HG03520 (cell line): ENCODE measurements around the gene ATP8B3.

Experiments used
- ATAC-seq: cut with Tn5 transposase; IDR thresholded peaks from one replicate; pipeline ENCODE4 v1.9.1; 2021; ENCODE audit warnings: mild to moderate bottlenecking, moderate library complexity; ENCODE audit not compliant: unreplicated experiment

Gene ATP8B3

DNA sequence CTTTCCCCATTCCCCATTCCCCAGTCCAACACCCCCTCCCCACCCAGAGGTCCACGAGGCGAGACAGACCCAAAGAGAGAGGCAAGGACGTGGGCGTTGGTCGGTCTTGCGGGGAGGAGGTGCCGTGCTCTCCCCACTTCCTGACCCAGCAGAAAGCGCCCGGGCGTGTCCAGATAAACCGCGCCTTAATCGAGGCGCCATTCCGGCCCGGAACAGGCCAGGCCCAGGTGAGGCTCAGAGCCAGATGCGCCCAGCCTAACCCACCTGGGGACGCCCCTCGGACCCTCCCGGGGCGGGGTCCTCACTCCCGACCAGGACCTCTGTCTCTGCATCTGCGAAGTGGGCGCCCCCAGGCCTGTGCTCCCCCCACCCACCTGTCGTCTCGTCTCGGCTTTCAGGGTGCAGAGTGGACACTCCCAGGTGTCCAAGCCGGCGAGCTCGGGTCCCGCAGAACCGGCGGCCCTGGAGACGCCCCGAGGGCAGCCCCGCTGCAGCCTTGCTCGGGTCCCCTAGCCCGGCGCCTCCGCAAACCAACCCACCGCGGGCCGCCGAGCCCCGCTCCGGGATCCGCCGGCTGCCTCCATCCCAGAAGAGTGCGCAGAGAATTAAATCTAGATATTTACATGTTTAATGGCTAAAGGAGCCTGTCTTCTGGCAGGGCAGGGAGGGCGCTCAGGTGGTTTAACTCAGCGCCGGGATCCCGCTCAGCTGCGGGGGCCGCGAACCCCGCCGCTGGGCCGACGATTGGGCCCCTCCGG is 63.8 kb downstream of the ATP8B3 start:
- no peak for ATAC-seq

DNA sequence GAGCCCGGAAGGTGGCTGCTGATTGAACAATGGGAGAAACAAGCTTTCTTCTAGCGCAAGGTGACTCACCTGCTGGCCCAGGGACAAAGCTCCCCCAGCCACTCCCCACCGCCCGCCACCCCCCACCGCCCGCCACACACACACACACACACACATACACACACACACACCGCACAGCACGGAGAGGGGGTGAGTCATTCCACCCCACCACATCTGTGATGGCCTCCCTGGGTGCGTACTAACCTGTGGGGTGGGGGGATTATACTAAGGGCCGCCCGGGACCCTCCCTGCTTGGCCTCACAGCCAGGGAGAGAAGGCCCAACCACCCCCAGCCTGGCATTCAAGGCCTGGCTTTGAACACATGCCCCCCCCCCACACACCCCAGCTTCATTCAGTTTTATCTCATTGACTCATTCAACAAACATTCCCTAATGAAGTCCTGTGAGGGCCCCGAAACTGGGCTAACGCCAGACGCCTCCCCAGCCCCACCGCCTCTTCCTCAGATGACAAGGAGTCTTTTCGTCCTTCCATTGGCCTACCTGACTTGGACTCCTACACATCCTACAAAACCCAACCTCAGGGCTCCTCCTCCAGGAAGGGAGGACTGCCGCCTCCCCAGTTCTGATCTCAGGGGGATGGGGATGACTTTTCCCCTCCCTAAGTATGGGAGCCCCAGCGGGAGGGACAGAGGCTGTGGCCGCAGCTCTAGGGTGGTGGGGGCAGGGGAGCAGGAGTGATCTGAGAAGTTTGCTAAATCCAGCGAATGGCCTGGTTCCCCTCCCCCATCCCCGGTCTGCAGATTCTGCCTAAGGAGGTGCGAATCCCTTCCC is 64.6 kb downstream of the ATP8B3 start:
- no peak for ATAC-seq

DNA sequence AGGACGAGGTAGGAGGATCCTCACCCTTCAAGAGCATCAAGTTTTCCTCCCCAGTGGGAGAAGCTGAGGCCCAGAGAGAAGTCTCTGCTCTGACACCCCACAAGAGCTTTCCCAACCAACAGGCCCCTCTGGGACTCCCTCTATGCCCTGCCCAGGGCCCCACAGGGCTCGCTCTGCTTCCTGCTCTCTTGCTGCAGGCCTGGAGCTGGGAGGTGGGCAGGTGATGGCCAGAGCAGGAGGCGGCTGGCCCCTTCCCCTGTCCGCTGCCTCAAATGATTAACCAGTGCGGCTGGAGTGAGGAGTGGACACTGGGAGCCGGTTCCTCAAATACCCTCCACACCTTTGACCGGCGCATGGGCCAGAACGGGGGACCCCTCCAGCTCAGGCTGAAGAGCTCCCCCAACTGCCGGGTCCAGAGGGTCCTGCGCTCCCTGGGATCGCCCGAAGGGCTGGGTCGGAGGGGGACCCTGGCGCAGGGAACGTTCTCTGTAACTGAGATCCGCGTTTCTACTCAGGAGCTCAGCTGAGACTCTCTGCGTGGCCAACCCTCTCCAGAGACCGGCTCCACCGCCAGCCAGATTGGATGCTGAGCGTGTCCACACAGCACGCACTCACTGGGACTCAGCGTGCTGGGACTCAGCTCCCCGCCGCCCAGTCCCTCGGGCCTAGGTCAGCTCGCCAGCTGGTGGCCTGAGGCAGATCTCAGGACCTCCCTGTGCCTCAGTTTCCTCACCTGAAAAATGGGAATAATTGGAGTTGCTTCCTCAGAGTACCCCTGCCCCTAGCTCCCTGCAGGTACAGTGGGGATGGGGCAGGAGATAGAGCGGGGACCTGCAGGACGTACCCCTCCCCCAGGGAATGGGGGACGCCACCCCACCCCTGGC is 65.4 kb downstream of the ATP8B3 start:
- no peak for ATAC-seq

DNA sequence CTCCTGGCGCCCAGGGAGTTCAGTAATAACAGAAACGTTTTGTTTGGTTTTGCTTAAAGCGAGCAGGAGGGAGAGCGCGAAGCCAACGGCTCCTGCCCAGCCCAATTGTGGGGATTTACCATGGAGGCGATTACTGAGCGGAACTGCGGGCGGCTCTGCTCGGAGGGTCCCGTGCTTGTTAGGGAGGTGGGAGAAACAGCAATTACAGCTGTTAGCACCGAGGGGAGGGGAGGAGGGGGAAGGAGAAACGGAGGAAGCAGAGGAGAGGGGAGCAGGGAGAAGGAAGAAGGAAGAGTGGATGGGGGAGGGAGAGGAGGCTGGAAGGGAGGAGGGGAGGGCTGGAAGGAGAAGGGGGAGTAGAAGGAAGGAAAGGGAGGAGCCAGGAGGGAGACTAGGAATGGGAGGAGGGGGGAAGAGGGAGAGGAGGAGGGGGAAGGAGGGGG is 66.5 kb downstream of the ATP8B3 start:
- ATAC-seq = no peak

DNA sequence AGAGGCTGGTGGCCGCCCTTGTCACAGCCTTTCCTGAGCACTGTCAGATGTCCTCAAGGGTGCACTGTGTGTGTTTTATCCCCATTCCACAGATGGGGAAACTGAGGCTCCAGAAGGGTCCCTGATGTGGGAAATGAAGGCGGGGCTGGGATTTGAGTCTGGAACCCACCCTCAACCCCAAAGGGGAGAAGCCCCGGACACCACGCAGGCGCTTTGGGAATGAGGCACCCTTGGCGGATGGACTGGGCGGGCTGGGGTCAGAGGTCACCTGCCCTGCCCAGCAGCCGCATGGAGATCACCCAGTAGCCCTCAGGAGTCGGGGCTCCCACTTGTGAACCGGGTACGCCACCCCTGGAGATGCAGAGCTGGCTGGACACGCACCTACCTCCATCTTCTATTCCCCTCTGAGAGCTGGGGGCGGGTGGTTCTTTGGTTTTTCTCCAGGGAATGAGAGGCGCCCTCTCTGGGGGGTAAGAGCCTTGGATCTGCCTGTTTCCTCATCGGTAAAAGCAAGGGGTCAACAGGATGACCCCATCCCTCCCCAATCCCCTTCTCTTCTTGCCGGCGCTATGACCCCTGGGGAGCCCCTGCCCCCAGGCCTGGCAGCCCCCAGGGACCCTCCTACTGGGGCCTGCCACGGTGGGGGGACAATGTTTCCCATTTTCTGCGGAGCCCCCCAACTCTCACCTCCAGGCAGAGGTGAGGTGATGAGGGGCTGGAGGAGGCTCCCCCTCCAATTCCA is 67.1 kb downstream of the ATP8B3 start:
- no peak for ATAC-seq

DNA sequence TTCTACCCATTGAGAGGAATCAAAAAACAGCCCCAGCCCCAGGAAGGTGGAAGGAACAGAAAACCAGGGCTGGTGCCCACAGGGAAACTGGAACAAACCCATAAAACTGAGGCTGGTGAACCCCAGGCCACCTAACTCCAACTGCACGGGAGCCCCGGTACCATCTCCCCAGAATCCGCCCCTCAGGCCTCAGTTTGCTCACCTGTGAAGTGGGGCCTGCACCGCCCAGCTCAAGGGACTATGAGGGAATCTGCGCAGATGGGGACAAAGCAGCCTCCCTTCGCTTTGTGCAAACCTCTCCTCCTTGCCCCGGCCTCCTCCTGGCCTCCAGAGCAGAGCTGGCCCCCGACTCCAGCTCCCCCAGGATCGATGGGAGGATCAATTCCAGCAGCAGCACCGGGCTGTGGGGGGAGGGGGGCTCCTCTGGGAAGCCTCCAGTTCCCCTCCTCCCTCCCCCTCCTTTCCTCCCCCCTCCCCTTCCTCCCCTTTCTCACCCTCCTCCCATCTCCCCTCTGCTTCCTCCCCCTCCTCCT is 67.9 kb downstream of the ATP8B3 start:
- ATAC-seq = no peak

DNA sequence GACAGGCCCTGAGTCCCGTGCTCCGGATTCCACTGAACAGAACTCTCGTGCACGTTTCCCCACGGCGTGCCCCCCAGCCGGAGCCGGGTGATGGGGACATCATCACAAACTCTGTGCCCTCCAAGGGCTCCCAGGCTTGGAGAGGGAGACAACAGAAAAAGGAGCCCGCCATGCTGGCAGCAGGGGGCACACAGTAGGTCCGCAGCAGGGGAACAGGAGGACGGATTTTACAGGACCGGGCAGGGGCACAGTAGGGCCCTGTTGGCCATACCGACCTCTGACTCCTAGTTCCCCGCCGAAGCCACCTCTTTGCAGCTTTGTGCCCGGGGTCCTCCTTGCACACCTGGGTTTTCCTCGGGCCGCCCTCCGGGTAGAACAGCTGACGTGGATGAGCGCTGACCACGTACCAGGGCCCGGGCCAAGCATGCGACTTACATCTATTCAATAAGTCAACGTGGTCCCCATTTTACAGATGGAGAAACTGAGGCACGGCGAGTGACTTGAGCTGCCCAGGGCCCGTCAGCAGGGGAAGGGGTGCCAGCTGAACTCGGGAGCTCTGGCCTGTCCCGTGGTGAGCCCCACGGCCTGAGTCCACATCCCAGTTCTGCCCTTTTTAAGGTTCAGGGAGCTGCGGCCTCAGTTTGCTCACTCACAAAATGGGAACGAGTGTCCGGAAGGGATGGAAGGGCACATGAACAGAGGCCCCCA is 68.9 kb downstream of the ATP8B3 start:
- no peak for ATAC-seq

DNA sequence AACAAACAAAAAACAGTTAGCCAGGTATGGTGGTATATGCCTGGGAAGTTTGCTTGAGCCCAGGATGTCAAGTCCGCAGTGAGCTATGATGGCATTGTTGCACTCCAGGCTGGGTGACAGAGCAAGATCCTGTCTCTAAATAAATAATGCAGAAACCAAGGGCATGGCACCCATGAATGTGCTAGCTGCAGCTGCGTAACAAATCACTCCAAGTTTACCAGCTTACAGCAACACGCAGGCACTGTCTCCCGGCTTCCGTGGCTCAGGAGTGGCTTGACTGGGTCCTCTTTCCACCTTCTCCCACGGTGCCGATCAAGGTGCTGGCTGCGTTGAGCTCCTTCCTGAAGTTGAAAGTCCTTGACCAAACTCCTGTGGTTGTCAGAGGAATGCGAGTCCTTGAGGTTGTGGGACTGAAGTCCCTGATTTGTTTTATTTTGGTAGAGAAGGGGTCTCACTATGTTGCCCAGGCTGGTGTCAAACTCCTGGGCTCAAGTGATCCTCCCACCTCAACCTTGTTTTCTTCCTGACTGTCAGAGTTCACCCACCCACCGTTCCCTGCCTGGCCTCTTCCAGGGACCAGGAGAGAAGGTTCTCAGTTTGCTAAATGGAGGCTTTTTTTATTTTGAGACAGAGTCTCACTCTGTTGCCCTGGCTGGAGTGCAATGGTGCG is 72.0 kb downstream of the ATP8B3 start:
- ATAC-seq = no peak

DNA sequence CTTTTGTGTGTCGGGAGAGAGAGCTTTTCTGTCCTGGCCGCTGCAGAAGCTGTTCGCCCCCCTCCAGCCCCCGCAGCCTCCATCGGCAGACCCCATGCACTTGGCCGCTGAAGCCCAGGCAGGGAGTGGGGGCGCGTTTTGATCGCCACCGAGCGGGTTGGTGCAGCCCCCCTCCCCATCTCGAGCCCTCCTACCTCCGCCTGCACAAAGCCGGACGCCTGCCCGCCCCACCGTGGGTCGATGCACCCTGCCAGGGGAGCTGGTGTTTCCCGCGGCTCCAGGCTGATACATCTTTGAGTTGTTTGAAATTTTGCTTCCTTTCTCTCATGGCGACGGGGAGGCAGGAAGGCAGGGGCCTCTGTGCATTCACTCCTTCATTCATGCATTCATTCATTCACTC is 75.1 kb downstream of the ATP8B3 start:
- no peak for ATAC-seq

DNA sequence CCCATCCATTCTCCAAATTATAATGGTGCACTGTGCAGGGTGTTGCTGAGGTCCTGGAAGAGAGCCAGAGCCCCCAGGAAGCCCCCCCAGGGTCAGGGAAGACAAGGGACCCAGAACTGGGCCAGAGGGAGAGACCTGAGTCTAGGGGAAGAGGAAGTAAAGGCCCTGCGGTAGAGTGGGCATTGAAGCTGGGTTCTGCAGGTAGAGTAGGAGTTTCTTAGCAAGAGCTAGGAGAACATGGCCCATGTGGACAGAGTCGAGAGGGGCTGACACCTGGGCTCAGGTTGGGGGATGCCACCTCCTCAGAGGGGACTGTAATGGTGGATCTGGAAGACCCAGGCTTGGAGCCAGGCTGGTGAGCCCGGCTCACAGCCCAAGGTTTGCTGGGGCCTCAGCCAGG is 75.8 kb downstream of the ATP8B3 start:
- ATAC-seq = no peak

DNA sequence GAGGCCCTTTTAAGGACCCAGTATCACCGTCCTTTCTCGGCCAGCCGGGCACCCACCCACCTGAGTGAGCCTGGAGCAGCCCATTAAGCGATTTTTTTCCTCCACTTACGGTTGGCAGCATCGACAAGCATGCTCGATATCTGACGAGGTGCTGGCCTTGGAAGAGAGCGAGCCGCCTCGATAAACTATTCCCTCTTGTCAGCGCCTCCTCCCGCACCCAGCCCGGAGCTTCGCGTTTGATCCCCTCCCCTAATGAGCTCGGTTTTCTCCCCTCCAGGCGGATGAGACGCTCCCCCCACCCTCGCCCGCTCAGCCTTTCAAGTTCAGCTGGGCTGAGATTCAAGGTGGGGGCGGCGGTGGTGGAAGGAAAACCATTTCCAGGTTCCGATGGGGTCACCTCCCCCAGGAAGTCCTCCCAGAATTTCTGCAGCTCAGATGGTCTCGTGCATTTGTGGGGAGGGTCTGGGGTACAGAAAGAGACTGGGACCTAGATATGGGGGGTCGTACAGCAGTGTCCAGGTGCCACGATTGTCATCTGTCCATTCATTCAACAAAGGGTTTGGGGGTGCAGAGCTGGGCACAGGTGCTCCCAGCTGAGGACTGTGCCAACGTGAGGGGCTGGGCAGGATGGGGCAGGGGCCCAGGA is 77.6 kb downstream of the ATP8B3 start:
- ATAC-seq = no peak
